ENCODE data around the gene ZMIZ1. TPM values are rescaled to one million over a fixed set of nuclear protein-coding genes. Genes with fewer than 3 reads are reported as not detected.
A peak's percentile ranks its signal among the peaks of the same experiment; 100 is the strongest.

The ZMIZ1 gene
- total RNA-seq, 4 donors from 2014 or later, result 58.1 to 87.4 (median 74.2) TPM

DNA sequence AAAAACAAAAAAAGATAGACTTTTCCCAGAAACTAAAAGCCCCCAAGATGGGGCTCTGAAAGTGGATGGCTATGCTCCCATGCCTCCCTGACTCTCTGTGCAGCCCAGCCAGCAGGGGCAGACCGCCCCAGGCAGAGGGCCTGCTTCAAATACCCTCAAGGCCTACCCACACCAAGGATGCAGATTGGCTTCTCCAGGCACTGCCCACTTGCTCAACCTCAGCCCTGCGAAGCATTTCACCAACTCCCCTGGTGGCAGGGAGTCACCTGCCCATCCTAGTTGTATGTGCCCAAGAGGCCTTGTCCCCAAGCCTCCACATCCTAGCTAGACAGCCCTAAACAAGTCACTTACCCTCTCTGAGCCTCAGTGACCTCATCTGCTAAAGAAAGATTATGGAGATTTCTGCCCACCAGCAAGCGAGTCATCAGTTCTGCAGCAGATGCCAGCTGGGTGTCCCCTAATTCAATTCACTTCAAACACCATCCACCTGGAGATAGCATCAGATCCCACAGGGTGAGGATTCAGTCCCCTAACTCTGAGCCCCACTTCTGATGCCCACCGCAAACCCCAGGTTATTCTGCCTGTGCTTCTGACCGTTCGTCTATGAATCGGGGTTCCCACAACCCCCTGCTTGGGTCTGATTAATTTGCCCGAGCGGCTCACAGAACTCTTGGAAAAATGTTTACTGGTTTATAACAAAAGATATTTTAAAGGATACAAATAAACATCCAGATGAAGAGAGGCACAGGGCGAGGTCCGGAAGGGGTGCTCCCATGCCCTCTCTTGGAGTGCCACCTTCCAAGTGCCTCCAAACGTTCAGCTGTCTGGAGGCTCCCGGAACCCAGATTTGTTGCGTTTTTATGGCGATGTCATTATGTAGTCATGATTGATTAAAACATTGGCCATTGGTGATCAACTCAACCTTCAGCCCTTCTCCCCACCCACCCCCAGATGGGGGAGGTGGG, 18.6 kb upstream of the ZMIZ1 start:
- peak in 1 of 2 donors; percentile 76 for DNase-seq (ENCODE audit: low spot score in 2 of 2)
- TF ChIP-seq, protein P1, sequence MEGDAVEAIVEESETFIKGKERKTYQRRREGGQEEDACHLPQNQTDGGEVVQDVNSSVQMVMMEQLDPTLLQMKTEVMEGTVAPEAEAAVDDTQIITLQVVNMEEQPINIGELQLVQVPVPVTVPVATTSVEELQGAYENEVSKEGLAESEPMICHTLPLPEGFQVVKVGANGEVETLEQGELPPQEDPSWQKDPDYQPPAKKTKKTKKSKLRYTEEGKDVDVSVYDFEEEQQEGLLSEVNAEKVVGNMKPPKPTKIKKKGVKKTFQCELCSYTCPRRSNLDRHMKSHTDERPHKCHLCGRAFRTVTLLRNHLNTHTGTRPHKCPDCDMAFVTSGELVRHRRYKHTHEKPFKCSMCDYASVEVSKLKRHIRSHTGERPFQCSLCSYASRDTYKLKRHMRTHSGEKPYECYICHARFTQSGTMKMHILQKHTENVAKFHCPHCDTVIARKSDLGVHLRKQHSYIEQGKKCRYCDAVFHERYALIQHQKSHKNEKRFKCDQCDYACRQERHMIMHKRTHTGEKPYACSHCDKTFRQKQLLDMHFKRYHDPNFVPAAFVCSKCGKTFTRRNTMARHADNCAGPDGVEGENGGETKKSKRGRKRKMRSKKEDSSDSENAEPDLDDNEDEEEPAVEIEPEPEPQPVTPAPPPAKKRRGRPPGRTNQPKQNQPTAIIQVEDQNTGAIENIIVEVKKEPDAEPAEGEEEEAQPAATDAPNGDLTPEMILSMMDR (IDR thresholded peaks at IDR 0.05), result no peak
- TF ChIP-seq POLR2A (IDR thresholded peaks at IDR 0.05), result no peak
- no peak overlapping the region for H3K4me3 ChIP-seq (ENCODE audit: low read depth, poor library complexity, severe bottlenecking)
- intact Hi-C loops (cut with DNase I; ENCODE audit: low total_unique reads), result loop anchor here (10.0 kb wide), 1 partner anchor 305 kb away; no protein-coding TSS in a partner anchor
- 92 to 93% methylated on average over 15 of the region's 15 CpGs for WGBS, 2 donors

DNA sequence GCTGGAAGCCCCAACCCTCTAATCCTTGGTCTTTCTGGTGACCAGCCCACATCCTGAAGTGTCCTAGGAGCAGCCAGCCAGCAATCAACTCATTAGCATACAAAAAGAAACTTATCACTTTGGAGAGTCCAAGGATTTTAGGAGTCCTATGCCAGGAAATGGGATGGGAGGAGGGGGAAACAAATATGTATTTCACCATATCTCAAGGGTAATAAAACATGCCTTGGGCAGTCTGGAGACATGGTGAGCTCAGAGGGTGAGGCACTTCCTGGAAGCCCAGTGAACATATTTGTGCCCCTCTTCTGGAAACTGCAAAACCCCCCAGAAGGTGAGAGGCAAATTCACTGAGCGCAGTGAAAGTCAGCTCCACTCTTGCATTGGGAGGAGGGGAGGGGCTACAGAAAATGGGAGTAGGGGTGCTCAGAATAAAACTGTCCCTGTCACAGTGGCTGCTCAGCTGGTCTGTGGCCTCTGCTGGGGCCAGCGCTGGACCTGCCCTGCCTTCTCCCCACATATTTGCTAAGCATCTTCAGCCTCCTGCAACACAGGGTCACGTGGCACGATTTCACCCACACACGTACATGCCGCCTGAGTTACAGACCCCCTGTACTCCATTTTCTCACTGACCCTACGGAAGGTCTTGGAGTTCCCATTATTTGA, 17.7 kb upstream of the ZMIZ1 start:
- peak in 1 of 2 donors; percentile 65 for DNase-seq (ENCODE audit: low spot score in 2 of 2)
- intact Hi-C loops (cut with DNase I; ENCODE audit: low total_unique reads), result loop anchor here (10.0 kb wide), 1 partner anchor 306 kb away; no protein-coding TSS in a partner anchor
- TF ChIP-seq, protein P1 (IDR thresholded peaks at IDR 0.05), result no peak
- TF ChIP-seq POLR2A (IDR thresholded peaks at IDR 0.05), result no peak
- no peak overlapping the region for H3K4me3 ChIP-seq (ENCODE audit: low read depth, poor library complexity, severe bottlenecking)
- WGBS, 2 donors, result 84 to 93% methylated on average over 7 of the region's 7 CpGs

DNA sequence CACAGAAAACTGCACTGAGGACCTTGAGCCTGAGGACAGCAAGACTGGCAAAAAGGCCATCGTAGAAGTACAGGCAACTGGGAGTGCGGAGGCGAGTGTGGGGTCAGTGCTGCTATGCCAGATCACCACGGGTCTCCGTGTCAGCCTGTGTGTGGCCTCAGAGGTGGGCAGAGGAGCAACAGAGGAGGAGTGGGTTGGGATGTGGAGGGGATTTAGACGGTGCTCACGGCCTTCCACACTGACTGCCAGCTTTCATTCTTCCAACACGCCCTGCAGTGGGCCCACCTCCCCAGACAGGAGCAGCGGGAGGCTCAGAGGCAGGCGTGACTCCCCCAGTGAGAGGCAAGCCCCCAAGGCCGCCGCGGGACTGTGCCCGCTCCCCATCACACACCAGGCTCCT, 17.0 kb upstream of the ZMIZ1 start:
- 83% methylated on average over 14 of the region's 14 CpGs for WGBS, 2 donors
- intact Hi-C loops (cut with DNase I; ENCODE audit: low total_unique reads), result loop anchor here (10.0 kb wide), 1 partner anchor 307 kb away; no protein-coding TSS in a partner anchor
- TF ChIP-seq POLR2A (IDR thresholded peaks at IDR 0.05), result no peak
- TF ChIP-seq, protein P1 (IDR thresholded peaks at IDR 0.05), result no peak
- H3K4me3 ChIP-seq (ENCODE audit: low read depth, poor library complexity, severe bottlenecking), result no peak overlapping the region
- DNase-seq (ENCODE audit: low spot score in 2 of 2), result peak in 1 of 2 donors; percentile 75

DNA sequence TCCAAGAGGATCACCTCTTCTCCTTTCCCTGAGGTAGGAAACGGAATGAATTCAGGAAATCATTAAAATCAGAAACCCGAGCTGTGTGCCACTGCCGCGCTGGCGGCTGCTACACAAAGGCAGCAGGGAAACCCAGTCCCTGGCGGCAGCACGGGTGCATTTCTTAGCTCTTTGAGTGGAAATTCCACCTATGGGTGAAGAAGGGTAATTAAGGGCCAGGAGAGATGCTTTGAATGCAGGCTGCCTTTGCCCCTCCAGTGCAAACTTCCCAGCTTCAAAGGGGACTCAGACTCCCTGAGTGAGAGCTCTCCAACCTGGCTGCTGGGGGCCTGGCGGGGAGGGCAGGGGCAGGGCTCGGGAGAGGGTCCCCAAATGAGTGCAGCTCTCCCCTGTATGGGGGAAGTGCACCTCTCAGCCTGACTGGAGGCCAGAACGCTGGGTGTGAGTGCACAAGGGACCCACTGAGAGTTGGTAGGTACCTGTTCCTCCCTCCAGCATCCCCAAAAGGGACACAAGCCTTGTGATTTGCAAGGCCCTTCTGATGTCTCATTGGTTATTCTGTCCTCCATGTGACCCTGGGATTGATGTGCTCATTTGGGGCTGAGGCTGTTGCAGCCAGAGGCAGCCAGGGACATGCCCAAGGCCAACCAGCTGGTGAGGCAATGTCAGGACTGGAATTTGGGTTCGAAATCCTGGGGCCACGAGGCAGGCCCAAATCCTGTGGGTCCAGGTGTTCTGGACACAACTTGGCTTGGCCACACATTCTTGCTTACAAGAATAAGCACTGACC, 16.3 kb upstream of the ZMIZ1 start:
- intact Hi-C loops (cut with DNase I; ENCODE audit: low total_unique reads), result loop anchor here (10.0 kb wide), 1 partner anchor 308 kb away; no protein-coding TSS in a partner anchor
- 61 to 70% methylated on average over 12 of the region's 12 CpGs for WGBS, 2 donors
- DNase-seq (ENCODE audit: low spot score in 2 of 2), result peak in 1 of 2 donors; percentile 66
- no peak overlapping the region for H3K4me3 ChIP-seq (ENCODE audit: low read depth, poor library complexity, severe bottlenecking)
- TF ChIP-seq, protein P1 (IDR thresholded peaks at IDR 0.05), result no peak
- TF ChIP-seq POLR2A (IDR thresholded peaks at IDR 0.05), result no peak

DNA sequence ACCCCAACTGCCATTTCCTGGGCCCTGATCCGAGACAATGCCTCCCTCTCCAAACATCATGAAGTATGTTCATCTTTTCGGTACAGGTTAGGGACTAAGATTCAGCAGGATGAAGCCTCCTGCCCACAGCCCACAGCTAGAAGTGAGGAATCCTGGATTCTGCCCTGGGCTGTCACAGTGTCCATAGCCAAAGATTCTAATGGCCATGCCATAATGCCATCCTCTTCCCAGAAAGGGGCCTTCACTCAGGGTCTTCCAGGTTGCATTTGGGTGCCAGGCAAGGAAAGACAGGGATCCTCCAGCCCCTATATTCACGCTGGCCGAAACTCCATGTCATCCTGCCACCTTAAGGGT, 15.7 kb upstream of the ZMIZ1 start:
- no peak for TF ChIP-seq POLR2A (IDR thresholded peaks at IDR 0.05)
- TF ChIP-seq, protein P1 (IDR thresholded peaks at IDR 0.05), result no peak
- WGBS, 2 donors, result 98 to 100% methylated on average over 4 of the region's 4 CpGs
- peak in 1 of 2 donors; percentile 68 for DNase-seq (ENCODE audit: low spot score in 2 of 2)
- H3K4me3 ChIP-seq (ENCODE audit: low read depth, poor library complexity, severe bottlenecking), result no peak overlapping the region
- intact Hi-C loops (cut with DNase I; ENCODE audit: low total_unique reads), result loop anchor here (10.0 kb wide), 1 partner anchor 308 kb away; no protein-coding TSS in a partner anchor

Measured in lower leg skin (tissue), 4 donors.